Uterus (tissue), 2 donors: ENCODE measurements around the gene NEK10.
"Not testable (repeated sequence)": the region's sequence is repeated elsewhere in the genome, so short reads cannot be mapped to it uniquely, and the experiment has no call there.

Experiments
- POLR2A ChIP-seq, 2 donors: fragments of 450-650 bp; IDR thresholded peaks; one replicate each; pipeline ENCODE4 v1.6.1; 2016; ENCODE audit warnings: antibody characterized with exemption in 2 of 2, mild to moderate bottlenecking in 1 of 2, moderate library complexity in 1 of 2
- TF ChIP-seq, protein P1 (sequence below), 4 experiments: fragments of 200-600 bp in 2 of 4; fragments of 450-650 bp in 2 of 4; sonication (generic) in 2 of 4; IDR thresholded peaks; one replicate each; pipeline ENCODE4 v1.5.1; 2016 to 2019; ENCODE audit warnings: antibody characterized with exemption in 4 of 4, mild to moderate bottlenecking in 2 of 4, moderate library complexity in 1 of 4

DNA sequence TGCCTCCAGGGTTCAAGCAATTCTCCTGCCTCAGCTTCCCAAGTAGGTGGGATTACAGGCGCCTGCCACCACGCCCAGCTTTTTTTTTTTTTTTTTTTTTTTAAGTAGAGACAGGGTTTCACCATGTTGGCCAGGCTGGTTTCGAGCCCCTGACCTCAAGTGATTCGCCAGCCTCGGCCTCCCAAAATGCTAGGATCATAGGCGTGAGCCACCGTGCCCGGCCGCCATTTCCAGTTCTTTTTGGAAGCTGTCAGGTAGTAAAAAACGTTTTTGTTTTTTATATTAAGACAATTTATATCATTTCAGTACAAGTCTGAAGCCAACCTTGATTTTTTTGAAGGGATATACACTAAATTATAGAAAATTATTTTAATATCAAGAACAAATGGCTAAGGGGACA lies 82.7 kb downstream of the NEK10 start:
- TF ChIP-seq, protein P1, sequence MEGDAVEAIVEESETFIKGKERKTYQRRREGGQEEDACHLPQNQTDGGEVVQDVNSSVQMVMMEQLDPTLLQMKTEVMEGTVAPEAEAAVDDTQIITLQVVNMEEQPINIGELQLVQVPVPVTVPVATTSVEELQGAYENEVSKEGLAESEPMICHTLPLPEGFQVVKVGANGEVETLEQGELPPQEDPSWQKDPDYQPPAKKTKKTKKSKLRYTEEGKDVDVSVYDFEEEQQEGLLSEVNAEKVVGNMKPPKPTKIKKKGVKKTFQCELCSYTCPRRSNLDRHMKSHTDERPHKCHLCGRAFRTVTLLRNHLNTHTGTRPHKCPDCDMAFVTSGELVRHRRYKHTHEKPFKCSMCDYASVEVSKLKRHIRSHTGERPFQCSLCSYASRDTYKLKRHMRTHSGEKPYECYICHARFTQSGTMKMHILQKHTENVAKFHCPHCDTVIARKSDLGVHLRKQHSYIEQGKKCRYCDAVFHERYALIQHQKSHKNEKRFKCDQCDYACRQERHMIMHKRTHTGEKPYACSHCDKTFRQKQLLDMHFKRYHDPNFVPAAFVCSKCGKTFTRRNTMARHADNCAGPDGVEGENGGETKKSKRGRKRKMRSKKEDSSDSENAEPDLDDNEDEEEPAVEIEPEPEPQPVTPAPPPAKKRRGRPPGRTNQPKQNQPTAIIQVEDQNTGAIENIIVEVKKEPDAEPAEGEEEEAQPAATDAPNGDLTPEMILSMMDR (IDR thresholded peaks at IDR 0.05), result not testable (repeated sequence)
- not testable (repeated sequence) for TF ChIP-seq POLR2A (IDR thresholded peaks at IDR 0.05)
